K562 (cell line): ENCODE measurements around the gene NCAM2. TPM values are rescaled to one million over a fixed set of nuclear protein-coding genes. Genes with fewer than 3 reads are reported as not detected.

ENCODE experiments used
- ATAC-seq: fragments of 200-7000 bp; cut with Tn5 transposase; 3 replicates; pipeline ENCODE4 v1.9.1; 2020; ENCODE audit warnings: moderate library complexity
- BruUV-seq: library from RNA; stranded (reverse); fragments of 400-500 nt; replicated peaks from 2 replicates; lab custom pipeline; 2021; lab: Mats Ljungman, UMichigan
- CTCF ChIA-PET: fragments of 300-600 bp; formaldehyde crosslinking; extraction: SDS; loops from one replicate; lab custom pipeline; 2021; ENCODE audit warnings: low intra/inter-chr PET ratio; lab: Yijun Ruan, JAX
- POLR2A ChIA-PET: fragments of 300-600, 350-650 bp; sonication (Branson Sonifier 250); formaldehyde crosslinking; extraction: SDS; loops from one replicate; lab custom pipeline; 2021; ENCODE audit warnings: antibody characterized with exemption, inconsistent platforms; lab: Yijun Ruan, JAX
- DNase-seq, 4 experiments: peaks; one replicate each; pipeline versions ENCODE4 v3.0.0 to v3.0.0-alpha.2; 2011 to 2018; ENCODE audit warnings: low spot score in 3 of 4, mixed read lengths in 3 of 4; ENCODE audit errors: extremely low read depth in 1 of 4
- FAIRE-seq: peaks from 2 replicates; lab custom pipeline; 2011; peaks lifted over from hg19 to GRCh38; lab: Jason Lieb, UNC
- H2AFZ ChIP-seq: 2 replicates; pipeline ENCODE4 v1.6.0; 2011; ENCODE audit warnings: low read depth, low read length, control low read depth, inconsistent platforms
- H3K27ac ChIP-seq: fragments of 200-600 bp; 3 replicates; pipeline ENCODE4 v1.8.0; 2011; ENCODE audit warnings: low read depth, mild to moderate bottlenecking, control low read depth, inconsistent platforms, low read length, moderate library complexity, mixed read lengths; ENCODE audit errors: extremely low read depth
- H3K27me3 ChIP-seq, 2 experiments: fragments of 300-600 bp in 1 of 2; 2 replicates in 1 of 2; 3 replicates in 1 of 2; pipeline versions ENCODE4 v1.6.0 to v1.8.0; 2011; ENCODE audit warnings: inconsistent platforms in 2 of 2, low read length in 2 of 2, mild to moderate bottlenecking in 1 of 2, mixed read lengths in 1 of 2, moderate library complexity in 1 of 2; ENCODE audit not compliant: control insufficient read depth in 2 of 2, insufficient read depth in 2 of 2
- H3K36me3 ChIP-seq: fragments of 300-600 bp; 3 replicates; pipeline ENCODE4 v1.8.0; 2011; ENCODE audit warnings: mild to moderate bottlenecking, low read length, inconsistent platforms; ENCODE audit not compliant: control insufficient read depth, insufficient read depth
- H3K4me1 ChIP-seq, 2 experiments: fragments of 200-600 bp in 1 of 2; replicated peaks in 1 of 2; 2 replicates in 1 of 2; 3 replicates in 1 of 2; pipeline versions ENCODE4 v1.5.1 to v1.8.0; 2011; ENCODE audit warnings: inconsistent platforms in 2 of 2, low read length in 2 of 2, mild to moderate bottlenecking in 1 of 2, mixed read lengths in 1 of 2, moderate library complexity in 1 of 2; ENCODE audit not compliant: control insufficient read depth in 2 of 2, insufficient read depth in 2 of 2
- H3K4me2 ChIP-seq: 2 replicates; pipeline ENCODE4 v1.6.1; 2011; ENCODE audit warnings: low read length, control low read depth, inconsistent platforms, mixed read lengths; ENCODE audit not compliant: insufficient read depth
- H3K4me3 ChIP-seq: fragments of 200-600 bp; sonication (generic), shearing (Covaris generic); 2 replicates; pipeline ENCODE4 v1.5.1; 2016; ENCODE audit warnings: control low read depth, inconsistent platforms
- H3K79me2 ChIP-seq: fragments of 200-600 bp; 3 replicates; pipeline ENCODE4 v1.8.0; 2011; ENCODE audit warnings: low read length, inconsistent platforms; ENCODE audit not compliant: control insufficient read depth, insufficient read depth
- H3K9ac ChIP-seq, 2 experiments: 2 replicates each; pipeline versions ENCODE4 v1.6.0 to v1.6.1; 2011; ENCODE audit warnings: low read depth in 2 of 2, low read length in 2 of 2, control low read depth in 1 of 2, inconsistent platforms in 1 of 2, mild to moderate bottlenecking in 1 of 2, mixed read lengths in 1 of 2; ENCODE audit not compliant: insufficient read depth in 1 of 2
- H3K9me1 ChIP-seq: one replicate; pipeline ENCODE4 v1.6.0; 2011; ENCODE audit warnings: inconsistent platforms, mild to moderate bottlenecking, low read length, moderate library complexity; ENCODE audit not compliant: control insufficient read depth, insufficient read depth
- H3K9me3 ChIP-seq: replicated peaks from 2 replicates; pipeline ENCODE4 v1.5.1; 2011; ENCODE audit warnings: low read depth, low read length, inconsistent platforms; ENCODE audit not compliant: control insufficient read depth, insufficient read depth
- H4K20me1 ChIP-seq: replicated peaks from 2 replicates; pipeline ENCODE4 v1.6.1; 2011; ENCODE audit warnings: low read length, inconsistent platforms, mixed read lengths; ENCODE audit not compliant: control insufficient read depth, insufficient read depth
- CBX3 ChIP-seq, 2 experiments: IDR thresholded peaks; 1 replicate in 1 of 2; 2 replicates in 1 of 2; pipeline ENCODE4 v1.6.1; 2012; ENCODE audit warnings: inconsistent platforms in 2 of 2, low read length in 2 of 2, borderline replicate concordance in 1 of 2, control low read depth in 1 of 2
- CBX5 ChIP-seq: IDR thresholded peaks from 2 replicates; pipeline ENCODE4 v1.6.1; 2014; ENCODE audit warnings: low read depth, borderline replicate concordance
- MTA3 ChIP-seq: fragments of 450-650 bp; formaldehyde crosslinking; IDR thresholded peaks from 2 replicates; pipeline ENCODE4 v1.6.1; 2017; ENCODE audit warnings: mild to moderate bottlenecking, borderline replicate concordance
- PURB ChIP-seq: sonication (generic); formaldehyde crosslinking; IDR thresholded peaks from 2 replicates; pipeline ENCODE4 v1.9.0; 2021; ENCODE audit warnings: low read depth, mild to moderate bottlenecking, missing genetic modification reagents
- TRIM28 ChIP-seq: fragments of 450-650 bp; IDR thresholded peaks from 2 replicates; pipeline ENCODE4 v1.6.1; 2017
- ZFPM2 ChIP-seq: fragments of 250-450 bp; sonication (Bioruptor Pico); IDR thresholded peaks from 2 replicates; pipeline ENCODE4 v1.5.1; 2022; ENCODE audit warnings: mild to moderate bottlenecking
- ZKSCAN3 ChIP-seq: fragments of 250-450 bp; sonication (Bioruptor Pico); IDR thresholded peaks from 2 replicates; pipeline ENCODE4 v1.4.0; 2020
- ZNF561 ChIP-seq: fragments of 450-650 bp; formaldehyde crosslinking; conservative IDR thresholded peaks from 2 replicates; pipeline ENCODE4 v1.4.0; 2020; ENCODE audit warnings: mild to moderate bottlenecking, moderate library complexity
- WGBS: fragments of 100-300 bp; shearing (Covaris generic); methylation state at CpG from one replicate; pipeline ENCODE4 v1.1.6; 2016; ENCODE audit warnings: low coverage, mixed read lengths; ENCODE audit not compliant: insufficient coverage; ENCODE audit errors: missing lambda C conversion rate; 5-methylcytosine and 5-hydroxymethylcytosine counted together
- in situ Hi-C: fragments of 300-500 bp; cut with MboI; formaldehyde crosslinking; loops from 4 replicates; pipeline ENCODE4 v1.15.0; 2018; ENCODE audit warnings: inconsistent platforms, mixed read lengths
- intact Hi-C: fragments of 100-400 bp; cut with micrococcal nuclease; formaldehyde crosslinking; loops from 2 replicates; pipeline ENCODE4 v1.14.2; 2022
- polyA plus RNA-seq, 8 experiments: library from polyadenylated mRNA; depleted of rRNA in 4 of 8; stranded (reverse) in 5 of 8; unstranded in 3 of 8; fragments of >200 nt; fragmentation: Nextera tagmentation in 2 of 8; fragmentation: Illumina TruSeq in 1 of 8; extraction: Ambion mirVana in 2 of 8; extraction: Trizol in 1 of 8; gene quantifications; 2 replicates each; pipeline versions ENCODE4 v1.2.1 to v1.2.3, GENCODE V29; 2011 to 2014; ENCODE audit warnings: inconsistent platforms in 1 of 8, missing spikeins in 1 of 8
- total RNA-seq, 7 experiments: library from RNA; depleted of rRNA in 6 of 7; stranded (reverse); fragments of >200 nt in 6 of 7; fragmentation: Illumina TruSeq in 2 of 7; extraction: Trizol in 2 of 7; gene quantifications; 2 replicates each; pipeline versions ENCODE4 v1.2.1 to v1.2.3, GENCODE V29; 2011 to 2021; ENCODE audit warnings: low replicate concordance in 1 of 7
- TF ChIP-seq, protein P1 (sequence below): fragments of 250-450 bp; sonication (Bioruptor Pico); IDR thresholded peaks from 2 replicates; pipeline ENCODE4 v1.5.1; 2021; ENCODE audit warnings: mild to moderate bottlenecking
- TF ChIP-seq, protein P2 (sequence below): fragments of 250-450 bp; sonication (Bioruptor Pico); IDR thresholded peaks from 2 replicates; pipeline ENCODE4 v1.5.0; 2021
- TF ChIP-seq, protein P3 (sequence below): fragments of 450-650 bp; IDR thresholded peaks from 2 replicates; pipeline ENCODE4 v1.6.1; 2018; ENCODE audit warnings: mild to moderate bottlenecking, low read depth; ENCODE audit not compliant: partially characterized antibody

NCAM2 gene
- total and polyA plus RNA-seq, 9 of the 15 experiments (the other 6 are each of a cell fraction or from before 2014, with no cell fraction given): 14.0 to 58.2 (median 27.8) TPM

DNA sequence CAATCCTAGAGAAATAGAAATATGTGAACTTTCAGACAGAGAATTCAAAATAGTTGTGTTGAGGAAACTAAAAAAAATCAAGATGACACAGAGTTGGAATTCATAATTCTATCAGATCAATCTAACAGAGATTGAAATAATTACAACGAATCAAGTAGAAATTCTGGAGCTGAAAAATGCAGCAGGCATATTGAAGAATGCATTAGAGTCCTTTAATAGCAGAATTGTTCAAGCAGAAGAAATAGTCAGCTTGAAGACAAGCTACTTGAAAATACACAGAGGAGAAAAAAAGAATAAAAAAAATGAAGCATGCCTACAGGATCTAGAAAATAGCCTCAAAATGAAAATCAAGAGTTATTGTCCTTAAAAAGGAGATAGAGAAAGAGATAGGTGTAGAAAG lies 347.1 kb downstream of the NCAM2 start:
- no peak for FAIRE-seq
- intact Hi-C loops: no loop called here
- peaks cover 14% of the 10 kb centered on the region; the same call in 2 of the 3 replicates for H3K36me3 ChIP-seq
- no peak overlapping the region for H3K4me2 ChIP-seq
- no peak for DNase-seq
- peaks cover 7% of the 10 kb centered on the region; the same call in 1 of the 2 replicates for H3K9me3 ChIP-seq
- no peaks in the 10 kb centered on the region for H3K9me1 ChIP-seq
- H3K4me1 ChIP-seq: no peaks in the 10 kb centered on the region
- no peak overlapping the region for H3K4me3 ChIP-seq
- no peaks in the 10 kb centered on the region for H4K20me1 ChIP-seq
- no peak overlapping the region for H3K27ac ChIP-seq
- BruUV-seq: no TSS peak
- H2AFZ ChIP-seq: no peak overlapping the region
- WGBS: 88% methylated on average over 1 of the region's 1 CpG
- CTCF ChIA-PET: no interaction called here
- in situ Hi-C loops: no loop called here
- TF ChIP-seq ZKSCAN3 (no peak), MTA3 (no peak), ZNF561 (CRISPR knock-in tag) (no peak), CBX3 (IDR thresholded peaks at IDR 0.05; ENCODE audit: borderline replicate concordance in 1 of 2, low read length in 2 of 2) (0 out of 3 replicates have a peak, but pooled peaks of 1 of the 2 experiments have one; percentile 28), PURB (CRISPR knock-in tag) (no peak), ZFPM2 (CRISPR knock-in tag) (no peak), TRIM28 (peak; percentile 51; the same call in 1 of the 2 replicates), CBX5 (peak; percentile 43; the same call in 1 of the 2 replicates)
- TF ChIP-seq, protein P1, sequence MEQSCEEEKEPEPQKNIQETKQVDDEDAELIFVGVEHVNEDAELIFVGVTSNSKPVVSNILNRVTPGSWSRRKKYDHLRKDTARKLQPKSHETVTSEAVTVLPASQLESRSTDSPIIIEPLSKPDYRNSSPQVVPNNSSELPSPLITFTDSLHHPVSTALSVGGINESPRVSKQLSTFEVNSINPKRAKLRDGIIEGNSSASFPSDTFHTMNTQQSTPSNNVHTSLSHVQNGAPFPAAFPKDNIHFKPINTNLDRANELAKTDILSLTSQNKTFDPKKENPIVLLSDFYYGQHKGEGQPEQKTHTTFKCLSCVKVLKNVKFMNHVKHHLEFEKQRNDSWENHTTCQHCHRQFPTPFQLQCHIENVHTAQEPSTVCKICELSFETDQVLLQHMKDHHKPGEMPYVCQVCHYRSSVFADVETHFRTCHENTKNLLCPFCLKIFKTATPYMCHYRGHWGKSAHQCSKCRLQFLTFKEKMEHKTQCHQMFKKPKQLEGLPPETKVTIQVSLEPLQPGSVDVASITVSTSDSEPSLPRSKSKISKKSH: 0 out of 2 replicates have a peak, but pooled peaks have one; percentile 22
- TF ChIP-seq, protein P2, sequence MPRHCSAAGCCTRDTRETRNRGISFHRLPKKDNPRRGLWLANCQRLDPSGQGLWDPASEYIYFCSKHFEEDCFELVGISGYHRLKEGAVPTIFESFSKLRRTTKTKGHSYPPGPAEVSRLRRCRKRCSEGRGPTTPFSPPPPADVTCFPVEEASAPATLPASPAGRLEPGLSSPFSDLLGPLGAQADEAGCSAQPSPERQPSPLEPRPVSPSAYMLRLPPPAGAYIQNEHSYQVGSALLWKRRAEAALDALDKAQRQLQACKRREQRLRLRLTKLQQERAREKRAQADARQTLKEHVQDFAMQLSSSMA (CRISPR knock-in tag): no peak
- TF ChIP-seq, protein P3, sequence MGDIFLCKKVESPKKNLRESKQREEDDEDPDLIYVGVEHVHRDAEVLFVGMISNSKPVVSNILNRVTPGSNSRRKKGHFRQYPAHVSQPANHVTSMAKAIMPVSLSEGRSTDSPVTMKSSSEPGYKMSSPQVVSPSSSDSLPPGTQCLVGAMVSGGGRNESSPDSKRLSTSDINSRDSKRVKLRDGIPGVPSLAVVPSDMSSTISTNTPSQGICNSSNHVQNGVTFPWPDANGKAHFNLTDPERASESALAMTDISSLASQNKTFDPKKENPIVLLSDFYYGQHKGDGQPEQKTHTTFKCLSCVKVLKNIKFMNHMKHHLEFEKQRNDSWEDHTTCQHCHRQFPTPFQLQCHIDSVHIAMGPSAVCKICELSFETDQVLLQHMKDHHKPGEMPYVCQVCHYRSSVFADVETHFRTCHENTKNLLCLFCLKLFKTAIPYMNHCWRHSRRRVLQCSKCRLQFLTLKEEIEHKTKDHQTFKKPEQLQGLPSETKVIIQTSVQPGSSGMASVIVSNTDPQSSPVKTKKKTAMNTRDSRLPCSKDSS: peak; percentile 59
- no peak overlapping the region for H3K9ac ChIP-seq
- H3K79me2 ChIP-seq: no peaks in the 10 kb centered on the region
- no peak for ATAC-seq
- POLR2A ChIA-PET: no interaction called here
- H3K27me3 ChIP-seq: no peaks in the 10 kb centered on the region
